IMR-90 (cell line): ENCODE measurements around the gene PSMB4. TPM values are rescaled to one million over a fixed set of nuclear protein-coding genes. Genes with fewer than 3 reads are reported as not detected.

Source experiments
- ATAC-seq: fragments of 200-7000 bp; cut with Tn5 transposase; 2 replicates; pipeline ENCODE4 v1.9.1; 2020; ENCODE audit warnings: low read depth, mild to moderate bottlenecking, moderate library complexity
- BruUV-seq: library from RNA; stranded (reverse); fragments of 400-500 nt; replicated peaks from 2 replicates; lab custom pipeline; 2021; lab: Mats Ljungman, UMichigan
- CTCF ChIA-PET: fragments of 300-600 bp; formaldehyde crosslinking; extraction: SDS; loops from one replicate; lab custom pipeline; 2021; ENCODE audit warnings: antibody characterized with exemption; lab: Yijun Ruan, JAX
- POLR2A ChIA-PET: fragments of 300-600 bp; sonication (Branson Sonifier 250); formaldehyde crosslinking; loops from one replicate; lab custom pipeline; 2022; ENCODE audit warnings: antibody characterized with exemption; ENCODE audit not compliant: unreplicated experiment; lab: Charles Lee
- DNase-seq: peaks from one replicate; pipeline ENCODE4 v3.0.0; 2013
- H2AFZ ChIP-seq: replicated peaks from 2 replicates; pipeline ENCODE3; 2013; ENCODE audit warnings: low read length, mild to moderate bottlenecking; ENCODE audit not compliant: poor library complexity
- H2AK5ac ChIP-seq: 2 replicates; pipeline ENCODE4 v1.6.1; 2013; ENCODE audit warnings: low read depth, low read length, inconsistent platforms
- H2AK9ac ChIP-seq: replicated peaks from 2 replicates; pipeline ENCODE3; 2013; ENCODE audit warnings: mild to moderate bottlenecking, low read depth, low read length, moderate library complexity; ENCODE audit not compliant: poor library complexity
- H2BK120ac ChIP-seq: 2 replicates; pipeline ENCODE4 v1.6.1; 2013; ENCODE audit warnings: low read depth, low read length, inconsistent platforms
- H2BK15ac ChIP-seq: 3 replicates; pipeline ENCODE4 v1.6.1; 2013; ENCODE audit warnings: low read depth, low read length, inconsistent platforms
- H2BK20ac ChIP-seq: 2 replicates; pipeline ENCODE4 v1.6.1; 2013; ENCODE audit warnings: low read depth, mild to moderate bottlenecking, inconsistent platforms, low read length, moderate library complexity
- H2BK5ac ChIP-seq: 2 replicates; pipeline ENCODE4 v1.6.1; 2013; ENCODE audit warnings: mild to moderate bottlenecking, low read depth, low read length, inconsistent platforms; ENCODE audit not compliant: poor library complexity, severe bottlenecking
- H3K14ac ChIP-seq: replicated peaks from 2 replicates; pipeline ENCODE4 v1.6.1; 2013; ENCODE audit warnings: low read depth, low read length, inconsistent platforms
- H3K18ac ChIP-seq: 2 replicates; pipeline ENCODE4 v1.6.1; 2013; ENCODE audit warnings: low read depth, low read length, control low read depth
- H3K23ac ChIP-seq: 2 replicates; pipeline ENCODE4 v1.6.1; 2013; ENCODE audit warnings: low read depth, low read length, inconsistent platforms
- H3K27ac ChIP-seq: 2 replicates; pipeline ENCODE4 v1.5.1; 2013; ENCODE audit warnings: mild to moderate bottlenecking, control low read depth, low read length; ENCODE audit not compliant: insufficient read depth
- H3K27me3 ChIP-seq: 2 replicates; pipeline ENCODE4 v1.6.1; 2013; ENCODE audit warnings: low read length; ENCODE audit not compliant: control insufficient read depth, insufficient read depth
- H3K36me3 ChIP-seq: 2 replicates; pipeline ENCODE4 v1.6.1; 2013; ENCODE audit warnings: low read length, mixed read lengths; ENCODE audit not compliant: control insufficient read depth, insufficient read depth
- H3K4ac ChIP-seq: 2 replicates; pipeline ENCODE4 v1.6.1; 2013; ENCODE audit warnings: low read depth, low read length, inconsistent platforms
- H3K4me1 ChIP-seq: 2 replicates; pipeline ENCODE4 v1.6.1; 2013; ENCODE audit warnings: low read length, mixed read lengths; ENCODE audit not compliant: control insufficient read depth, insufficient read depth
- H3K4me2 ChIP-seq: 2 replicates; pipeline ENCODE4 v1.6.1; 2013; ENCODE audit warnings: low read depth, mild to moderate bottlenecking, control low read depth, low read length, moderate library complexity
- H3K4me3 ChIP-seq: 2 replicates; pipeline ENCODE4 v1.5.1; 2013; ENCODE audit warnings: low read depth, mild to moderate bottlenecking, control low read depth, low read length, moderate library complexity; ENCODE audit not compliant: insufficient read depth
- H3K56ac ChIP-seq: 2 replicates; pipeline ENCODE4 v1.6.1; 2013; ENCODE audit warnings: low read length, inconsistent platforms; ENCODE audit not compliant: insufficient read depth; ENCODE audit errors: extremely low read depth
- H3K79me1 ChIP-seq, 2 experiments: 2 replicates each; pipeline ENCODE4 v1.6.1; 2013; ENCODE audit warnings: low read length in 2 of 2, inconsistent platforms in 1 of 2, low read depth in 1 of 2
- H3K9ac ChIP-seq: 2 replicates; pipeline ENCODE4 v1.6.1; 2013; ENCODE audit warnings: low read depth, low read length, control low read depth
- H3K9me1 ChIP-seq: 2 replicates; pipeline ENCODE4 v1.6.1; 2013; ENCODE audit warnings: low read length, inconsistent platforms; ENCODE audit not compliant: insufficient read depth
- H3K9me3 ChIP-seq: 2 replicates; pipeline ENCODE4 v1.6.1; 2013; ENCODE audit warnings: low read length; ENCODE audit not compliant: control insufficient read depth, insufficient read depth
- H4K20me1 ChIP-seq: 2 replicates; pipeline ENCODE4 v1.6.1; 2013; ENCODE audit warnings: low read length, inconsistent platforms; ENCODE audit not compliant: insufficient read depth
- H4K5ac ChIP-seq: 2 replicates; pipeline ENCODE4 v1.6.1; 2013; ENCODE audit warnings: mild to moderate bottlenecking, low read depth, low read length, control low read depth
- H4K8ac ChIP-seq, 2 experiments: 2 replicates each; pipeline ENCODE4 v1.6.1; 2013; ENCODE audit warnings: low read depth in 2 of 2, low read length in 2 of 2, control low read depth in 1 of 2, inconsistent platforms in 1 of 2
- H4K91ac ChIP-seq: 2 replicates; pipeline ENCODE4 v1.6.1; 2013; ENCODE audit warnings: low read depth, low read length, inconsistent platforms; ENCODE audit not compliant: insufficient read depth
- BHLHE40 ChIP-seq: fragments of 150-350 bp; IDR thresholded peaks from 2 replicates; pipeline ENCODE4 v1.6.1; 2016; ENCODE audit warnings: mild to moderate bottlenecking, low read depth, low read length
- CEBPB ChIP-seq: IDR thresholded peaks from 2 replicates; pipeline ENCODE4 v1.6.1; 2012; ENCODE audit warnings: low read depth, low read length, improper control_type of control experiment
- CTCF ChIP-seq: conservative IDR thresholded peaks from 2 replicates; pipeline ENCODE4 v1.5.1; 2012; ENCODE audit warnings: mild to moderate bottlenecking, low read depth, low read length, improper control_type of control experiment
- ELK1 ChIP-seq: fragments of 150-350 bp; IDR thresholded peaks from 2 replicates; pipeline ENCODE4 v1.6.1; 2016; ENCODE audit warnings: low read depth, mild to moderate bottlenecking, low read length, moderate library complexity, borderline replicate concordance
- FOS ChIP-seq: fragments of 150-350 bp; IDR thresholded peaks from 2 replicates; pipeline ENCODE4 v1.6.1; 2016; ENCODE audit warnings: low read depth, low read length
- MAFK ChIP-seq: IDR thresholded peaks from 2 replicates; pipeline ENCODE4 v1.6.1; 2012; ENCODE audit warnings: low read depth, low read length, improper control_type of control experiment
- MAZ ChIP-seq: IDR thresholded peaks from 2 replicates; pipeline ENCODE4 v1.6.1; 2012; ENCODE audit warnings: low read depth, mild to moderate bottlenecking, low read length, improper control_type of control experiment, moderate library complexity, borderline replicate concordance
- MXI1 ChIP-seq: IDR thresholded peaks from 2 replicates; pipeline ENCODE4 v1.6.1; 2012; ENCODE audit warnings: low read depth, mild to moderate bottlenecking, low read length, moderate library complexity, borderline replicate concordance
- NFE2L2 ChIP-seq: fragments of 150-350 bp; IDR thresholded peaks from 2 replicates; pipeline ENCODE4 v1.6.1; 2016; ENCODE audit warnings: low read depth, mild to moderate bottlenecking, low read length
- POLR2A ChIP-seq: IDR thresholded peaks from 2 replicates; pipeline ENCODE4 v1.6.1; 2012; ENCODE audit warnings: mild to moderate bottlenecking, low read depth, low read length
- RAD21 ChIP-seq: IDR thresholded peaks from 2 replicates; pipeline ENCODE4 v1.6.1; 2012; ENCODE audit warnings: low read length, improper control_type of control experiment
- RCOR1 ChIP-seq: IDR thresholded peaks from 2 replicates; pipeline ENCODE4 v1.6.1; 2012; ENCODE audit warnings: mild to moderate bottlenecking, low read length, improper control_type of control experiment; ENCODE audit not compliant: insufficient replicate concordance
- RFX5 ChIP-seq: IDR thresholded peaks from 2 replicates; pipeline ENCODE4 v1.8.0; 2012; ENCODE audit warnings: low read depth, mild to moderate bottlenecking, low read length, moderate library complexity
- SMC3 ChIP-seq: fragments of 150-350 bp; IDR thresholded peaks from 2 replicates; pipeline ENCODE4 v1.6.1; 2016; ENCODE audit warnings: low read depth, mild to moderate bottlenecking, antibody characterized with exemption, low read length, moderate library complexity
- USF2 ChIP-seq: fragments of 150-350 bp; IDR thresholded peaks from 2 replicates; pipeline ENCODE4 v1.6.1; 2017; ENCODE audit warnings: mild to moderate bottlenecking, antibody characterized with exemption, low read length, low read depth
- WGBS, 2 experiments: methylation state at CpG; one replicate each; pipeline versions ENCODE4 v1.1.5 to v1.1.7; 2013; ENCODE audit warnings: missing lambda C conversion rate in 2 of 2; ENCODE audit not compliant: insufficient read length in 1 of 2; ENCODE audit errors: extremely low coverage in 2 of 2; 5-methylcytosine and 5-hydroxymethylcytosine counted together
- dilution Hi-C: fragments of 300-500 bp; cut with HindIII; formaldehyde crosslinking; loops from one replicate; pipeline ENCODE4 v1.14.3; 2018; ENCODE audit warnings: low sequenced_read_pairs; ENCODE audit not compliant: unreplicated experiment
- in situ Hi-C: fragments of 300-500 bp; cut with MboI; formaldehyde crosslinking; loops from 3 replicates; pipeline ENCODE4 v1.14.3; 2019; ENCODE audit warnings: low sequenced_read_pairs, inconsistent platforms, mixed read lengths
- intact Hi-C: fragments of 100-400 bp; cut with micrococcal nuclease; formaldehyde crosslinking; loops from 2 replicates; pipeline ENCODE4 v1.10.0; 2022
- polyA plus RNA-seq, 3 experiments: library from polyadenylated mRNA; depleted of rRNA; stranded (reverse); fragments of >200 nt; gene quantifications; 2 replicates each; pipeline ENCODE4 v1.2.3, GENCODE V29; 2012; ENCODE audit warnings: low replicate concordance in 1 of 3
- total RNA-seq: library from RNA; depleted of rRNA; stranded (reverse); fragments of >200 nt; gene quantifications from 2 replicates; pipeline ENCODE4 v1.2.3, GENCODE V29; 2012

The PSMB4 gene
- total and polyA plus RNA-seq, 2 of the 4 experiments (the other 2 are of a cell fraction): 457 to 565 TPM

- no peak overlapping the region for H3K4ac ChIP-seq
- H3K23ac ChIP-seq: no peak overlapping the region
- no peak overlapping the region for H2BK5ac ChIP-seq
- ATAC-seq: no peak
- no peak overlapping the region for H3K14ac ChIP-seq
- dilution Hi-C loops: no loop called here
- in situ Hi-C loops: no loop called here
- H3K9me3 ChIP-seq: peaks cover 9% of the 10 kb centered on the region
- H3K18ac ChIP-seq: no peak overlapping the region
- no peaks in the 10 kb centered on the region for H3K27me3 ChIP-seq
- no peak overlapping the region for H4K91ac ChIP-seq
- no TSS peak for BruUV-seq
- no peaks in the 10 kb centered on the region for H3K4me1 ChIP-seq
- POLR2A ChIA-PET: no interaction called here
- peaks cover 5% of the 10 kb centered on the region; the same call in 1 of the 2 replicates for H3K9me1 ChIP-seq
- no peaks in the 10 kb centered on the region for H4K20me1 ChIP-seq
- H2BK120ac ChIP-seq: no peak overlapping the region
- WGBS, 2 experiments: no CpG with 5 or more reads among the region's 3 CpGs
- H3K9ac ChIP-seq: no peak overlapping the region
- no peak overlapping the region for H4K8ac ChIP-seq
- H3K79me1 ChIP-seq: no peaks in the 10 kb centered on the region
- no peak overlapping the region for H3K4me2 ChIP-seq
- H2AK5ac ChIP-seq: no peak overlapping the region
- H3K4me3 ChIP-seq: no peak overlapping the region
- no peak overlapping the region for H2BK15ac ChIP-seq
- no peak overlapping the region for H2AK9ac ChIP-seq
- no peak overlapping the region for H2BK20ac ChIP-seq
- CTCF ChIA-PET: no interaction called here
- intact Hi-C loops: no loop called here
- no peak overlapping the region for H3K27ac ChIP-seq
- H3K56ac ChIP-seq: no peak overlapping the region
- no peak for DNase-seq
- no peak overlapping the region for H2AFZ ChIP-seq
- peaks cover 39% of the 10 kb centered on the region for H3K36me3 ChIP-seq
- H4K5ac ChIP-seq: no peak overlapping the region
- TF ChIP-seq MXI1: no peak
- no peak for TF ChIP-seq ELK1
- TF ChIP-seq POLR2A: no peak
- no peak for TF ChIP-seq RAD21
- TF ChIP-seq RFX5: no peak
- no peak for TF ChIP-seq CEBPB
- no peak for TF ChIP-seq NFE2L2
- no peak for TF ChIP-seq RCOR1
- TF ChIP-seq FOS: no peak
- TF ChIP-seq CTCF: no peak
- no peak for TF ChIP-seq MAFK
- no peak for TF ChIP-seq MAZ
- TF ChIP-seq USF2: no peak
- no peak for TF ChIP-seq BHLHE40
- no peak for TF ChIP-seq SMC3
These were observed 36.8 kb upstream of the PSMB4 start for GRCh38 chr1:151362308-151363155.
